Kidney (tissue), 14 donors: ENCODE data around the gene ARID5A. TPM values are rescaled to one million over a fixed set of nuclear protein-coding genes. Genes with fewer than 3 reads are reported as not detected.

Experiments used
- DNase-seq, 5 donors: peaks; one replicate each; pipeline ENCODE4 v3.0.0-alpha.2; 2013 to 2020
- FAIRE-seq: peaks from 2 replicates; lab custom pipeline; 2012; peaks lifted over from hg19 to GRCh38; lab: Jason Lieb, UNC
- H3K27ac ChIP-seq, 2 donors: one replicate each; pipeline ENCODE4 v1.7.0; 2013; ENCODE audit warnings: low read depth in 2 of 2, low read length in 2 of 2, inconsistent platforms in 1 of 2
- H3K27me3 ChIP-seq: one replicate; pipeline ENCODE4 v1.7.1; 2013; ENCODE audit warnings: low read length, inconsistent platforms; ENCODE audit not compliant: control insufficient read depth, insufficient read depth
- H3K36me3 ChIP-seq, 3 donors: one replicate each; pipeline versions ENCODE4 v1.7.0 to v1.7.1; 2013; ENCODE audit warnings: low read length in 3 of 3, control low read depth in 1 of 3, inconsistent platforms in 1 of 3; ENCODE audit not compliant: insufficient read depth in 3 of 3, control insufficient read depth in 2 of 3
- H3K4me1 ChIP-seq, 3 donors: one replicate each; pipeline versions ENCODE4 v1.7.0 to v1.7.1; 2013; ENCODE audit warnings: low read length in 3 of 3, inconsistent platforms in 1 of 3, low read depth in 1 of 3; ENCODE audit not compliant: control insufficient read depth in 2 of 3, insufficient read depth in 2 of 3
- H3K4me3 ChIP-seq, 3 donors: one replicate each; pipeline versions ENCODE4 v1.7.0 to v1.8.1; 2013; ENCODE audit warnings: low read length in 3 of 3, control low read depth in 1 of 3, inconsistent platforms in 1 of 3
- H3K9ac ChIP-seq, 3 donors: one replicate each; pipeline versions ENCODE4 v1.7.0 to v1.7.1; 2013; ENCODE audit warnings: low read length in 3 of 3, control low read depth in 1 of 3, inconsistent platforms in 1 of 3
- H3K9me3 ChIP-seq, 3 donors: one replicate each; pipeline versions ENCODE4 v1.7.0 to v1.7.1; 2013; ENCODE audit warnings: low read length in 3 of 3, control low read depth in 1 of 3, inconsistent platforms in 1 of 3; ENCODE audit not compliant: control insufficient read depth in 2 of 3, insufficient read depth in 1 of 3
- CTCF ChIP-seq: IDR thresholded peaks from 3 replicates; pipeline ENCODE4 v1.5.1; 2012; ENCODE audit warnings: mild to moderate bottlenecking, moderate library complexity, borderline replicate concordance; ENCODE audit not compliant: insufficient read depth; ENCODE audit errors: extremely low read depth
- intact Hi-C: fragments of 100-400 bp; cut with DNase I; formaldehyde crosslinking; loops from one replicate; pipeline ENCODE4 v1.11.1; 2022
- polyA plus RNA-seq: library from polyadenylated mRNA; stranded (reverse); fragments of 350-450 nt; fragmentation: Illumina TruSeq; extraction: RNeasy Lipid Tissue Mini Kit (QIAGEN cat#74804); gene quantifications from one replicate; pipeline ENCODE4 v1.2.3, GENCODE V29; 2014; ENCODE audit warnings: low read depth, low replicate concordance; ENCODE audit not compliant: insufficient read depth
- total RNA-seq: library from RNA; stranded (reverse); fragmentation: NEBNext Ultra II Directional; extraction: Animal tissue kit (Norgen Biotek cat#: 25700); gene quantifications from one replicate; pipeline ENCODE4 v1.2.1, GENCODE V29; 2021
- donor health status: control.
- donor health status: control.
- donor health status: control.
- donor health status: control.
- donor health status: control.
- donor health status: DM: yes; HTN: yes; CAD: no.
- donor health status: Normal renal cell carcinoma (clear cell type).

ARID5A gene
- total and polyA plus RNA-seq, 2 donors from 2014 or later: 8.6 to 26.3 TPM

GRCh38 chr2:96526615-96527285 lies 9.8 kb upstream of the ARID5A start:
- intact Hi-C loops: no loop called here
- peaks cover 0 to 9% (median 3%) of the 10 kb centered on the region in 3 donors for H3K4me1 ChIP-seq

GRCh38 chr2:96527286-96528005 lies 9.1 kb upstream of the ARID5A start:
- Histone ChIP-seq H3K27ac (peak overlapping the region; percentile 74 to 78), H3K9ac (peak overlapping the region in 2 of 3 donors; percentile 51 to 80), H3K4me1 (peaks cover 0 to 14% (median 8%) of the 10 kb centered on the region in 3 donors), H3K4me3 (peak overlapping the region in 1 of 3 donors; percentile 54), H3K36me3 (no peaks in the 10 kb centered on the region), H3K9me3 (no peaks in the 10 kb centered on the region), H3K27me3 (no peaks in the 10 kb centered on the region)
- peak; percentile 55 to 86 (median 72) for DNase-seq
- no peak for TF ChIP-seq CTCF
- intact Hi-C loops: no loop called here
- no peak for FAIRE-seq

More at GRCh38 chr2:96526615-96527285, 9.8 kb upstream of the ARID5A start:
- Histone ChIP-seq H3K4me3 (peak overlapping the region in 1 of 3 donors; percentile 54), H3K36me3 (no peaks in the 10 kb centered on the region), H3K27ac (peak overlapping the region; percentile 43 to 78), H3K27me3 (no peaks in the 10 kb centered on the region), H3K9ac (peak overlapping the region in 2 of 3 donors; percentile 51 to 80), H3K9me3 (no peaks in the 10 kb centered on the region)
- no peak for DNase-seq
- no peak for TF ChIP-seq CTCF
- no peak for FAIRE-seq

- Histone ChIP-seq H3K4me1 (peaks cover 0 to 15% (median 14%) of the 10 kb centered on the region in 3 donors), H3K9me3 (no peaks in the 10 kb centered on the region), H3K27me3 (no peaks in the 10 kb centered on the region), H3K4me3 (peak overlapping the region in 1 of 3 donors; percentile 47), H3K36me3 (no peaks in the 10 kb centered on the region), H3K9ac (peak overlapping the region in 1 of 3 donors; percentile 46), H3K27ac (peak overlapping the region; percentile 71 to 75)
- no peak for FAIRE-seq
- peak in 1 of 5 donors; percentile 59 for DNase-seq
- no peak for TF ChIP-seq CTCF
- intact Hi-C loops: no loop called here
Observed at GRCh38 chr2:96528006-96528699, 8.4 kb upstream of the ARID5A start.
